KOPT-K1 (cell line): Measurements from ENCODE around the gene RGMA.

Source experiments
- H3K27ac ChIP-seq: fragments of 200-600 bp; sonication (generic); 2 replicates; pipeline ENCODE4 v1.5.1; 2016; ENCODE audit warnings: antibody characterized with exemption, mild to moderate bottlenecking, low read depth, low read length; ENCODE audit not compliant: poor library complexity, severe bottlenecking
- H3K36me3 ChIP-seq: fragments of 200-600 bp; sonication (generic); 2 replicates; pipeline ENCODE4 v1.5.1; 2017; ENCODE audit warnings: antibody characterized with exemption, mild to moderate bottlenecking, low read length, moderate library complexity; ENCODE audit not compliant: insufficient read depth
- H3K9me3 ChIP-seq: fragments of 200-600 bp; sonication (generic); 2 replicates; pipeline ENCODE4 v1.5.1; 2017; ENCODE audit warnings: antibody characterized with exemption, low read length, mild to moderate bottlenecking; ENCODE audit not compliant: insufficient read depth, poor library complexity, severe bottlenecking

The RGMA gene

DNA sequence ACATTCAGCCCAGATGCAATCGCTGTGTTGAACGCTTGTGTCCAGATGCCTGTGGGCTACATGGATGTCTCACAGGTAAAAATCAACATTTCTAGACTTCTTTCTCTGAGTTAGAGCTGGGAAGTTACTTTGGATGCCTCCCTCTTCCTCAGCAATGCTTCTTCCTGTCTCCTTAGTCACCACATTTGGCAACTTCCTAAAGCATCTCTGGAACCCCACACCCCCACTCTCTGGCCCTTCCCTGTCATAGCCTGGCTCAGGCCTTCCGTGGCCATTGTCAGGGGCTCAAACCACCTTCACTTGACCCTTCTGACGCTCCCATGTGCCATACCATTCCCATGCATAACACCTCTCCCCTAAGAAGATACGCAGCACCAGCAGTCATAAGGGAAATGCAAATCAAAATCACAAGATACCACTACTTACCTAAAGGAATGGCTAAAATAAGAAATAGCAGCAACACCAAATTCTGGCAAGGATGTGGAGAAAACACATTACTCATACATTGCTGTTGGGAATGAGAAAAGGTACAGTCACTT is 21.6 kb upstream of the RGMA start:
- H3K27ac ChIP-seq, result no peak overlapping the region
- H3K9me3 ChIP-seq, result no peaks in the 10 kb centered on the region
- H3K36me3 ChIP-seq, result no peaks in the 10 kb centered on the region

GRCh38 chr15:93109336-93110102 is 20.5 kb upstream of the RGMA start:
- Histone ChIP-seq H3K36me3 (no peaks in the 10 kb centered on the region), H3K9me3 (no peaks in the 10 kb centered on the region), H3K27ac (no peak overlapping the region)

- H3K36me3 ChIP-seq, result no peaks in the 10 kb centered on the region
- no peaks in the 10 kb centered on the region for H3K9me3 ChIP-seq
- H3K27ac ChIP-seq, result no peak overlapping the region
Observed at GRCh38 chr15:93107646-93108045, 18.6 kb upstream of the RGMA start.

DNA sequence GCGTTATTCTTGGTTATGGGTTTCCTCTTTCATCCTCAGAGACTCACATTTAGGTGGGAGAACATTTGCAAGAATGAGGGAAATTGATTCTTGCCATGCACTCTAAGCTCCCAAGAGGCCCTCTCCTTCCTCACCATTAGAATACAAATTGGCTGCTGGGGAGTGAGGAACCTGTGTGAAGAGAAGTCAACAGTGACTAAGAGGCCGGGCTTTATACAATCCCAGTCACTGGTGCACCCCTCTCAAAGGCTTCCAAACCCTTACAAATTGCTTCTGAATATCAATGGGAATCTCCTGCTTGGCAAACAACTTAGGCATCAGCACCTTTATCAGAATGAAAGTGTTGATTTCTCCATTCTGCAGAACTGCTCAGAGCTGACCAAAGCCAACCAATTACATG is 16.5 kb upstream of the RGMA start:
- Histone ChIP-seq H3K9me3 (no peaks in the 10 kb centered on the region), H3K27ac (no peak overlapping the region), H3K36me3 (no peaks in the 10 kb centered on the region)

DNA sequence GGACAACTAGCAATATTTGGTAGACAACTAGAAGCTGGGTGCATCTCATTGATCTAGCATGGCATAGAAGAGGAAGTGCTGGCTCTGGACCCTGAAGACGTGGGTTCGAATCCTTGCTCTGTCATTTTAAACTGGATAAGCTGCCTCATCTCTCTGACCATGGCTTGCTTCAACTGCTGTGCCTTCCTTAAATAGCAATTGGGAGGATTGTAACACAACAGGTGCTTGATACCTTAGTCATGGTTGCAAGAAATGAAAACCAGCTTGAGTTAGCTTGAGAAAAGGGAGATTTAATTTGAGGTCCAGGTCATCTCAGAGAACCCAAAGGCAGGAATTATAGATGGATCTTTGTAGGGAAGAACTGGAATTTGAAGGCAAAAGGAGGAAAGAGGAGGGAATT is 14.8 kb upstream of the RGMA start:
- Histone ChIP-seq H3K36me3 (no peaks in the 10 kb centered on the region), H3K27ac (no peak overlapping the region), H3K9me3 (no peaks in the 10 kb centered on the region)

- H3K9me3 ChIP-seq, result no peaks in the 10 kb centered on the region
- no peak overlapping the region for H3K27ac ChIP-seq
- H3K36me3 ChIP-seq, result no peaks in the 10 kb centered on the region
Observed at GRCh38 chr15:93102211-93102610, 13.2 kb upstream of the RGMA start.

- H3K36me3 ChIP-seq, result no peaks in the 10 kb centered on the region
- H3K27ac ChIP-seq, result no peak overlapping the region
- H3K9me3 ChIP-seq, result peaks cover 6% of the 10 kb centered on the region
Observed at GRCh38 chr15:93093765-93094164, 4.8 kb upstream of the RGMA start.

- Histone ChIP-seq H3K36me3 (no peaks in the 10 kb centered on the region), H3K9me3 (peaks cover 6% of the 10 kb centered on the region), H3K27ac (no peak overlapping the region)
Observed at GRCh38 chr15:93091465-93091864, 2.5 kb upstream of the RGMA start.

- peaks cover 6% of the 10 kb centered on the region for H3K9me3 ChIP-seq
- H3K27ac ChIP-seq, result no peak overlapping the region
- H3K36me3 ChIP-seq, result no peaks in the 10 kb centered on the region
Observed at GRCh38 chr15:93089727-93090305, 805 bp upstream of the RGMA start.

GRCh38 chr15:93088200-93088980 is 621 bp downstream of the RGMA start:
- peaks cover 6% of the 10 kb centered on the region for H3K9me3 ChIP-seq
- no peaks in the 10 kb centered on the region for H3K36me3 ChIP-seq
- H3K27ac ChIP-seq, result peak overlapping the region; percentile 27

DNA sequence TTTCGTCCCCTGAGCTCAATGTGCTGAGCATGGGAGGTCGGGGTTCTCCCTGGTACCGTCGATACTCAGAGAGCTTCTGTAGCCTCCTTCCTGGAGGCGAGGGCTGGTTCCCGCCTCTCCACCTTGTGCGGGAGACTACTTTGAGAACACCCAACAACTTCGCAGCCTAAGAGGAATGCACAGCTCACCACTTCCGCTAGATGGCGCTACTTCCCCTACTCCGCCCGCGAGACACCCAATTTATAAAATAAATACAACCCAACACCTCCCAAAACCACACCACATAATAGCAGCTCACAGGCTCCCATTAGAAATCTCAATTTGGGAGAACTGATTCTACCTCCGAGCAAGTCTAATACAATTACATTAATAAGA is 1.2 kb downstream of the RGMA start:
- Histone ChIP-seq H3K9me3 (peaks cover 6% of the 10 kb centered on the region), H3K27ac (no peak overlapping the region), H3K36me3 (no peaks in the 10 kb centered on the region)

- Histone ChIP-seq H3K36me3 (no peaks in the 10 kb centered on the region), H3K27ac (no peak overlapping the region), H3K9me3 (peaks cover 6% of the 10 kb centered on the region)
Observed at GRCh38 chr15:93086791-93087190, 2.2 kb downstream of the RGMA start.

GRCh38 chr15:93085692-93086091 is 3.3 kb downstream of the RGMA start:
- Histone ChIP-seq H3K9me3 (peaks cover 6% of the 10 kb centered on the region), H3K27ac (no peak overlapping the region), H3K36me3 (no peaks in the 10 kb centered on the region)

GRCh38 chr15:93082861-93083260 is 6.2 kb downstream of the RGMA start:
- Histone ChIP-seq H3K9me3 (no peaks in the 10 kb centered on the region), H3K36me3 (no peaks in the 10 kb centered on the region), H3K27ac (no peak overlapping the region)

DNA sequence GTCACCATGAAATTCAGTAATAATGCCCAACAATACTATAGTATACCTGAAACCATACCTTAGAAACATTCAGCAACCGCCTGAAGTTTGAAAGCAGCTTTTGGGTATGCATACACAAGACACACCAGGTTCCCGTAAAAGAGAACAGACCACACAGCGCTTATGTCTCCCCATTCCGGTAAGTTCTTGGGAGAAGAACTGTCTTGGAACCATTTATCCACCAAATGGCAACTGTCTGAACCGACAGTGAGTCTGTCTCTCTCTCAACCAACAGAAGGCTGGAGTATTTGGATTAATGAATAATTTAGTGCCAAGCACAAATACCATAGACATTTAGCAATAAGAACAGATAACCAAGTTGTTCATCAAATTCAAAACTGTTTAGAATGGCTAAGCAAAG is 7.6 kb downstream of the RGMA start:
- Histone ChIP-seq H3K36me3 (no peaks in the 10 kb centered on the region), H3K9me3 (no peaks in the 10 kb centered on the region)

More for the DNA sequence above, 7.6 kb downstream of the RGMA start:
- H3K27ac ChIP-seq, result no peak overlapping the region
